GM12873 (cell line): ENCODE data around the gene OLFML3.

Source experiments
- TF ChIP-seq, protein P1 (sequence below): IDR thresholded peaks from 2 replicates; pipeline ENCODE4 v1.5.1; 2012; ENCODE audit warnings: low read depth, mild to moderate bottlenecking, moderate library complexity, low read length, control low read depth; ENCODE audit not compliant: insufficient read depth; ENCODE audit errors: missing control alignments

The OLFML3 gene

DNA sequence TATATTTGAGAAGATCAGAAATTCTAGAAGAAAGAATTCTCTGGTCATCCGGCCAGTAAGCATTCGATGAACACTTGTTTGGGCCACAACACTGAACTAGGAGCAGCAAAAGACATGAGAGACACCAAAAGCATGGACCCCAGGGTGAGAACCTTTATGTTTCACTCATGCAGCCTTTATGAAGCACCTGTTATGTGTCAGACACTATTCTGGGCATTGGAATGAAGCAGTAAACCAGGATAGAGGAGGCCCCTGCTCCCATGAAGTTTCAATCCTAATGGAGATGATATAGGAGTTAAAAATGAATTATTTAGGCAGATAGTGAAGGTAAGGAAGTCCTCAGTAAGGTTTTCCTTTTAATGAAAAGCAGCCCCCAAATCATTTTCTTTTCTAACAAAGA, 43.6 kb downstream of the OLFML3 start:
- TF ChIP-seq, protein P1, sequence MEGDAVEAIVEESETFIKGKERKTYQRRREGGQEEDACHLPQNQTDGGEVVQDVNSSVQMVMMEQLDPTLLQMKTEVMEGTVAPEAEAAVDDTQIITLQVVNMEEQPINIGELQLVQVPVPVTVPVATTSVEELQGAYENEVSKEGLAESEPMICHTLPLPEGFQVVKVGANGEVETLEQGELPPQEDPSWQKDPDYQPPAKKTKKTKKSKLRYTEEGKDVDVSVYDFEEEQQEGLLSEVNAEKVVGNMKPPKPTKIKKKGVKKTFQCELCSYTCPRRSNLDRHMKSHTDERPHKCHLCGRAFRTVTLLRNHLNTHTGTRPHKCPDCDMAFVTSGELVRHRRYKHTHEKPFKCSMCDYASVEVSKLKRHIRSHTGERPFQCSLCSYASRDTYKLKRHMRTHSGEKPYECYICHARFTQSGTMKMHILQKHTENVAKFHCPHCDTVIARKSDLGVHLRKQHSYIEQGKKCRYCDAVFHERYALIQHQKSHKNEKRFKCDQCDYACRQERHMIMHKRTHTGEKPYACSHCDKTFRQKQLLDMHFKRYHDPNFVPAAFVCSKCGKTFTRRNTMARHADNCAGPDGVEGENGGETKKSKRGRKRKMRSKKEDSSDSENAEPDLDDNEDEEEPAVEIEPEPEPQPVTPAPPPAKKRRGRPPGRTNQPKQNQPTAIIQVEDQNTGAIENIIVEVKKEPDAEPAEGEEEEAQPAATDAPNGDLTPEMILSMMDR: no peak

- TF ChIP-seq, protein P1: no peak
These were observed 44.1 kb downstream of the OLFML3 start for GRCh38 chr1:114023377-114023776.

- TF ChIP-seq, protein P1: no peak
These were observed 44.8 kb downstream of the OLFML3 start for GRCh38 chr1:114024049-114024448.

GRCh38 chr1:114025609-114026401, 46.5 kb downstream of the OLFML3 start:
- TF ChIP-seq, protein P1: no peak

- TF ChIP-seq, protein P1: no peak
These were observed 47.5 kb downstream of the OLFML3 start for GRCh38 chr1:114026797-114027196.
